ENCODE results near the gene UVRAG.
"Not testable (repeated sequence)": the region's sequence is repeated elsewhere in the genome, so short reads cannot be mapped to it uniquely, and the experiment has no call there.

Gene UVRAG

DNA sequence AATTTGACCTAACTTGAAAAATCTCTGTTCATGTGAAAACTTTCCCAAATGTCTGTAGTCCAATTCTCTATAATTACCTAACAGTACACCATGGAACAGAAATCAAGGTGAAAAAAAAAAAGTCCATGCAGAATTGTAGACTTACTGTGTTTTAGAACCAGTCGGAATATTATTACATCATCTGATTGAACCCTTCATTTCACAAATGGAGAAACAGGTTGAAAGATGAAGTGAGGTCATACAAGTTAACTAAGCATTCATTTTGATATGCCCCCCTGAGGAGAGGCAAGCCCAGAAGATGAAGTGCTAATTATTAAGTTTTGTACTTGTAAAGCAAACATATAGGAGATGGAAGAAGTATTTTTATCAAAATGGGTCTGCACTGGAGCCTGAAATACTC, 211.9 kb downstream of the UVRAG start:
- DNase-seq, result no peak

DNA sequence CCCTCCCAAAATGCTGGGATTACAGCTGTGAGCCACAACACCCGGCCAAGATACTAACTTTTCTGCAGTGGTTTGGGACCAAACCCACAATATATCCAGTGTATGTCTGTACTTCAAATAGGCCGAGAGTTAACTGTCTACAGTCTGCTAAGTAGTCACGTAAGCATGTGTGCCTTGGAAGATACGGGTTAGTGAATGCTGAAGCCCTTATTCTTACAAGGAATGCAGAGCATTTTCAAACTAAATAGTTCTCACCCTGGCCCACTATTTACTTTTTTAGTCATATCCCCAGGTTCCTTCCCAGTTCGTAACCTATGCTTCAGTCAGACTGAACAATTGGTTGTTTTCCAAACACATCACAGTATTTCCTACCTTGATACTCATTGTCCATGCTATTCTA, 215.3 kb downstream of the UVRAG start:
- DNase-seq, result peak; percentile 69

DNA sequence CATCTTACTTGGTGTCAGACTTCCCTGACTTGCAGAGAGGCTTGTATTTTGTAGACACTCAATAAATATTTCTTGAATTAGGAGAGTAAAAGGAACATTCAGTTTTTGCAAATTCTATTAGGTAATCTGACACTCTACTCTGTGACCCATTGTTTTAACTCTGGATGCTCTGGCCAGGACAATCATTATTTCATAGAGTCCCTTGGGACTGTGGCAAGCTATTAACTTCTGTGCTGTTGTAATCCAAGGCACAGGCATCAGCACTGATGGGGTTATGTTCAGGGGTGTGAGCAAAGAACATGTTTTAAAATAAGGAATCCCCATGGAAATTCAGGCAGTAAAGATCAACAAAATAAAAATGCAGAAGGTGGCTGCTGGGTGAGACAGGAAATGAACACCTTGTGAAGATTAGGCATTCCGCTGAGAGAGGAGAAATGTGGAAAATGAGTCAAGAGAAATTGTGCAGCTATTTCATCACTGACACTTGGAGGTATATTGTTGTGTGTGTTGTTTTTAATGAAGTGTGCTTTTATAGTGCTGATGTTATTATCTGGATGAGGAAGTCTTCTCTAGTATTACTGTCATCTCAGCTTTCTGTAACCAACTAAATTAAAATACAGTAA, 216.1 kb downstream of the UVRAG start:
- peak; percentile 49 for DNase-seq

DNA sequence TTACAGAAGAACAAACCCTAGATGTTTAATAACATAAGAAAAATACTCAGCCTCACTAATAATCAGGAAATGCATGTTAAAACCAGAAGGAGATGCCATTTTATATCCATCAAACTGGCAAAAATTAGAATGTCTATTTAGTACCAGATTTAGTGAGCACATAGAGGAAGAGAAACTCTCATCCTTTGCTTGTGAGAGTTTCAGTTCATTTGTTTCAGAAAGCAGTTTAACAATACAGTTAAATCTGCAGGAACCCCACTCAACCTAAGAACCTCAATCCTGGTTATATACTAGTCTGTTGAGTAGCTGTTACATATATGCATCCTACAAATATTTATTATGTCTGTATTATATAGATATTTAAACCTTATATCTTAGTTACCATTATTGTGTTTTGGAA, 218.7 kb downstream of the UVRAG start:
- no peak for DNase-seq

DNA sequence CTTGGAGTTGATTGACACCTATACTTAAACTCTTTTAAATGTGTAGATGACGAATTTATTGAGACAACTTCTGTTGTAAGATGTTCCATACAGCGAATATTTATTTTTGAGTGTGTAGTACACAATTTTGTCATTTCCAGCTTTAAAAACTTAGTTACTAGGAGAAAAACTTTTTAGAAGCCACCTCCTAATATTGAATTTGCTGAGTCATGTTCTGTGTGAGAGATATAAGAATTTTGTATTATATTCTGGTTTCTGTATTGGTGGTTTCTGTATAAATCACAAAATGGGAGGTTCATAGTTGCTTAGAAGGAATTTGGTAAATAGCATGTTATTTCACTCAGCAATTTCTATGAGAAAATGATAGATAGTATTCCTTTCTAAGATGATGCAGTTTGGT, 220.0 kb downstream of the UVRAG start:
- peak; percentile 14 for DNase-seq

DNA sequence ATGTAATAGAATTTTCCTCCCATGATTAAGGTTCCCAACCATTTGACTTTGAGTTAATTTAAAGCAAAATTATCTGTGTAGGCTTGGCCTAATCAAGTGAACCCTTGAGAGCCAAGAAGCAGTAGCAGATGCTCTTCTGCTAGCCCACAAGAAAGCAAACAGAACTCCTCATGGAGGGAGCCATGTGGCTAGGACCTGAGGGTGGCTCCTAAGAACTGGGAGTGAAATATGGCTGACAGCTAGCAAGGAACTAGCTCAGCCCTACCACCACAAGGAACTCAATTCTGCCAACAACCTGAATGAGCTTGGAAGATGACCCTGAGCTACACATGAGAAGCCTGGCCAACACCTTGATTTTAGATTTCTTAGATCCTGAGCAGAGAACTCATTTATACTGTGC, 223.6 kb downstream of the UVRAG start:
- no peak for DNase-seq

DNA sequence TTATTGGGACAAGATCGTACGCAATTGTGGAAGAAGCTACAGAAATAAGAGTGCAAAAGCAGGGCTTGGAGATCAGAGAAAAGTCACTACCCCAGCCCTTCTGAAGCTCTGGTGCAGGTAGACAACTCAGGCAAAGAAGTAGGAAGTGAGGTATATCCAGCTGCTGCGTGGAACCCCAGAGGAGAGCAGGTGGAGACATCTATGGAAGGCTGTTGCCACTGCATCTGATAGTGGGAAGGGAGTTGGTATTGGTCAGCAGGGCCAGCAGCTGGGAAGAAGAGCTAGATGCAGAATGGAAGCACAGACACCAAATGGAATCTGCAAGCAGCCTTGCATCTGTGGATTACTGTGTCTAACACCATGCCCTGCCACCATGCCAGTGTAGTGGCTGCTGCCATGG, 226.2 kb downstream of the UVRAG start:
- no peak for DNase-seq

DNA sequence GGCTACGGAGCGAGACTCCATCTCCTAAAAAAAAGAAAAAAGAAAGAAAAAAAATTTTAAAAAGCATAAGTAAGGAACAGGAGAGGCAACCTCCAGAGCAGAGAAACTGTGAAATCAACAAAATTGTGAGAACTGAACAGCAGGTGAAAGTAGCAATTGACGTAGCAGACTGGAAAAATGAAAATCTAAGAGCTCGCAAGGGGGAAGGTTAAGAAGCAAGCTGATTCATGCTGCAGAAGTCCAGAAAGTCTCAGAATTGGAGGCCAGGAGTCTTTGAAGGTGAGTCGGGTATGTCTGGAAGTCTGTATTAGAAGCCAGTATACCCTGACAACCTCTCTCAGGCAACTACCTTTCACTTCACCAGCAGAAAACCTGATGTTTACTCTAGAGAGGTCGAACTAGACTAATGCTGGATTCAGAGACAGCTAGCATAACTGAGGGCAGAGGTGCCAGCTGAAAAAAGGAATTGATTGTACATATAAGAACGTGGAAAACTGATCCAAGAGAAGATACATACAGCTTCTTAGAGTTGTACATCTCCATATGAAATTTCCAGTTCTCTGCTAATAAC, 229.8 kb downstream of the UVRAG start:
- no peak for DNase-seq

DNA sequence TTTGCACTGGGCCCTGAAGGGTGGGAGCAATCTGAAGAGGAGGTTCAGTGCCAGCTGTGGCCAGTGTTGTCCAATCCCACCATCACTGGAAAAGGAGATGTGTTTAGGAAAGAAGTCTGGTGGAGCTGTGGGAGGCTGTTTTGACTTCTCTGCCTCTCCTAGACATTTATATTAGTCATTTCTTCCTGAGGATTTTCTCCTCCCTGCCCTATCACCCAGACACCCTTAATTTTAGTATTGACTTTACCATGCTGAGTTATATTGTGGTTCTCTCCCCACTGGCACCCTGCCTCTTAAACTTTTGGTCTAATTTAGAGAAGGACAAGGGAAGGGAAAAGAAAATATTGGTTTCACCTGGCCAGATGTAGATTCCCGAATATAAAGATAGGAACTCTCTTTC, 232.2 kb downstream of the UVRAG start:
- peak; percentile 32 for DNase-seq

DNA sequence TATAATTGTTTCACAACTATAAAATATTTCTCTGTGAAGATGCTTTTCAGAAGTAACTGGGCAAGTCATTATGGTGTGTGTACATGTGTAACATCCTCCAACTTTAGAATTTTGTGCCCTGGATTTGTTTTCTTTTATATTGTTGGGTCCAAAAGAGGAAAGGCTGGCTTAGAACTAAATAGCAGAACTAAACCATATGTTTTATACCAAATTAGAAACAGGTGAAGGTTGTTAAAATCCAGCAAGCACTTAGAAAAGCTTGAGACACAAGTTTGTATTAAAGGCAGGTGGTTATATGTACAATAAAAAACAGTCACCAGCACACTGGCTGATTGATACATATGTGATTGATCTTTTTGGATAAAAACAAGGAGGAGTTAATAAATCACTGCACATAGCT, 232.8 kb downstream of the UVRAG start:
- DNase-seq, result no peak

DNA sequence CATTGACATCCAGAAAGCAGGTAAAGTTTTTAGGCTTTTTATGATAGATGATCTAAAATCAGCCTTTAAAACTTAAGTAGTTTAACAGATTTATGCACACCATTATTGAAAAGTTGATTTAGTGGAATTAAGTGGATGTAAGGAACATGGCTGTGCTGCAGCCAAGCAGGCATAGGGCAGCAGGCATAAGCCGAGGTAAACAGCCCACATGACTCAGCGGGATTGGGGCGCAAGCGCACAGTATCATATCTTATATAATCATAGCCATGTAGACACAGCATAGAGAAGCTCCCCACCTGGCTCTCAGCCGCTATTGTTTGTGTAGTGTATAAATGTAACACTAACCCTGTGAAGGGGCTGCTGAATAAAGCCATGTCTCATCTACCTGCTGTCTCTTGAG, 233.8 kb downstream of the UVRAG start:
- no peak for DNase-seq

DNA sequence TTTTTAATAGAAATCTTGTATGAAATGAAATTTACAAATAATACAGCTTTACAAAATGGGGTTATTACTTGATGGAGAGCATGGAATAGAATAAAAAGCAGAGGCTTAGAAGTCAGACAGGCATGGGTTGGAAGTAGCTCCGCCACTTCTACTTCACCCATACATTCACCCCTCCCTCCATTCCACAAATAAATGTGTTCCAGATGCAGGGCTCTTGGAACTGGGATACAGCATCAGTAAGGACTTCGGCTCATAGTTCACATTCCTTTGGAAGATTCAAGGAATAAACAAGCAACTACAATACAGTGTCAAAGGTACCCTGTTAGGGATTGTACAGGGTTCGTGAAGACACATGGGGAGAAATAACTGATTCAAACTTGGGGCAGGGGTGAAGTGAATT, 234.5 kb downstream of the UVRAG start:
- DNase-seq, result peak; percentile 77

DNA sequence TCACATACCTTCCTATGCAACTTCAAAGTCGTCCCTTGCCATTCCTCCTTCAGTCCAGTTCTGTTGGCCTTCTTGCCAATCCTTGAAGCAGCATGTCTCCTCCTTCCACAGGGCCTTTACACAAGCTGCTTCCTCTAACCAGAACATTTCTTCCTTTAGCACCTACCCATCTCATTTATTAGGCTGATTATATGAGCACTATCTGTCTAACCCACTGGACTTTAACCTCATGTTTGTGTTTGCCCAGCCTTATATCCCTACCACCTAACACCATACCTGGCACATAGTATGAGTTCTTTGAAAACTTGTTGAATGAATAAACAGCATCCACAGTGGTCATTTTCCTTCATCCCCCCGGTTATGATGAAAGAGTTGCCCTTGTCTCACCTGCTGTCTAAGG, 236.9 kb downstream of the UVRAG start:
- no peak for DNase-seq

DNA sequence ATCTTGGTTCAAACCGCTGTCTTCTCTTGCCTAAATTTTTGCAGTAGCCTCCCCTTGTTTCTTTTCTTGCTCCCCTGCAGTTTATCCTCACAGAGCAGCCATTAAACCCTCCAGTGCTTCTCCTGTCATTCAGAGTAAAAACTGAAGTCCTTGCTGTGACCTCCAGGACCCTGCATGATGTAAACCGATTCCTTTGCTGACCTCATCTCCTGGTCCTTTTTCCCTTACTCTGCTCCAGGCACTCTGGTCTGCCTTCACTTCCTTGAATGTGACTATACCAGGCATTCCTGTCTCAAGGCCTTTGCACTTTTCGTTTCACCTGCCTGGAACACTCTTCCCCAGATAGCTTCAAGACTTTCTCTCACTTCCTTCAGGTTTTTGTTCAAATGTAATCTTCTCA, 239.3 kb downstream of the UVRAG start:
- DNase-seq, result no peak

DNA sequence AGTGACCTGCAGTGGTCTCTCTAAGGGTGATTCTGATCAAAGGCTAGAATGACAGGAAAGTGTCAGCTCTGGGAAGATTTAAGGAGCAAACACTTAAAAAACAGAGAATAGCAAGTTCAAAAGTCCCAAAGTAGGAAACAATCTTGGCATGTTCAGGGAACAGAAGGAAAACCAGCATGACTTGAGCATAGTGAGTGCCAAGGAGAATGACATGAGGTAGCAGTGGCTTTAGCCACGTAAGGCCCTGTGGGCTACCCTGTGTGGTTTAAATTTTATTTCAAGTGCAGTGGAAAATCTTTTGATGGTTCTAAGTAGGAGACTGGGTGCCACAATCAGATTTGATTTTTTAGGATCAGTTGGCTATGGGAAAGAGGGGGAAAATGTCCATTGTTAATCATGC, 241.9 kb downstream of the UVRAG start:
- no peak for DNase-seq

DNA sequence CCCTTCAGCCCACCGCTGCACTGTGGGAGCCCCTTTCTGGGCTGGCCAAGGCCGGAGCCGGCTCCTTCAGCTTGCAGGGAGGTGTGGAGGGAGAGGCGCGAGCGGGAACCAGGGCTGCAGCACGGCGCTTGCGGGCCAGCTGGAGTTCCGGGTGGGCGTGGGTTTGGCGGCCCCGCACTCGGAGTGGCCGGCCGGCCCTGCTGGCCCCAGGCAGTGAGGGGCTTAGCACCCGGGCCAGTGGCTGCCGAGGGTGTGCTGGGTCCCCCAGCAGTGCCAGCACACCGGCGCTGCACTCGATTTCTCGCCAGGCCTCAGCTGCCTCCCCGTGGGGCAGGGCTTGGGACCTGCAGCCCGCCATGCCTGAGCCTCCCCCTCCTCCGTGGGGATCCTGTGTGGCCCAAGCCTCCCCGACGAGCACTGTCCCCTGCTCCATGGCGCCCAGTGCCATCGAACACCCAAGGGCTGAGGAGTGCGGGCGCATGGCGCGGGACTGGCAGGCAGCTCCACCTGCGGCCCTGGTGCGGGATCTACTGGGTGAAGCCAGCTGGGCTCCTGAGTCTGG, 245.5 kb downstream of the UVRAG start:
- not testable (repeated sequence) for DNase-seq

DNA sequence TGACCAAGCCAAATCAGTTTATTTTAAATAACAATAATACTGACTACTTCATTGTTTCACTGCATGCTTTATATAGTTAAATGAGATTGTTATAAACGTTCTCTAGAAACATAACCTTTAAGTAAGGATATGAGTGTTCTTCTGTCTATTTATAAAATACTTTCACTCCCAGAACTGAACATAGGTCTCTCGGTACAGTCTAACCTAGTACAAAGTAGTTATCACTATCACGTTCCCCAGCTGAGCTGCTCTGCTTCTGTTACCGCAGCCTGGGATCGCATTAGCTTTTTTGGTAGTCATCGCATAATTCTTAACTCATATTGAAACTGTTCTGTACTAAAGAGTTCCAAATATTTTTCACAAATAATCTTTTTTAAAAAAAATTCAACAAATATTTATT, 247.7 kb downstream of the UVRAG start:
- DNase-seq, result no peak

DNA sequence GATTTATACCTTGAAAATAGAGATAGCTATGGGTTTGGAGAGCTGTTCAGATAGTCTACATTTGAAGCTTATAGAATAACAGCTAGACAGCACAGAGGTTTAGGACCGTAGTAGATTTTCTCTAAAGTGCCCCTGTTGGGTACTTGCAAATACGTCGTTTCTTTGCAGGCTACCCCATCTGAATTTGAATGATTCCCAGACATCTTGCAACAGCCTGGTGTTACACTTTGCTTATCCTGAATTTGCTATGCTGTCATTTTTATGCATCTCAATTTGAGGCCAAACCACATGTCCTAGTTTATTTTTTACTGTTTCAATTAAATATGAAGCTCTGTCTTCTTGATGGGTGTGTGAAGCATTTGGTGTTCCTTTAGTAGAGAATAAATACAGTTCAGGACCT, 249.2 kb downstream of the UVRAG start:
- no peak for DNase-seq

DNA sequence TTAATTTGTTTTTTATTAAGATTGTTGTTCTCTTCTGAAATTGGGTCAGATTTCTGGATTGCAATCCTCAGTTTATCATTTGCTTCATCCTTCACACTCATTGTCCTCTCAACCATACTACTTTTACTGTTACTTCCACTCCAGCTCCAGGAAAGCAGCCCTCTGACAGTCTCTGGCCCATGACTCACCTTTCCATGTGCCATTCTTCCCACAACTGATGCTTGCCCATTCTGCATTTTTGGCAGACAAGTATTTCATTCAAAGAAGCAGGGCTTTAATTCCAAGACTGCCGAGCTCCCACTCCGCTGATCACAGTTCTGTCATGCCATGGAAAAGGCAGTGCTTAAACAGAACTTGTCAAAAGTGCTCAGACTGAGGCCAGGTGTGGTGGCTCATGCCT, 252.1 kb downstream of the UVRAG start:
- DNase-seq, result peak; percentile 3

DNA sequence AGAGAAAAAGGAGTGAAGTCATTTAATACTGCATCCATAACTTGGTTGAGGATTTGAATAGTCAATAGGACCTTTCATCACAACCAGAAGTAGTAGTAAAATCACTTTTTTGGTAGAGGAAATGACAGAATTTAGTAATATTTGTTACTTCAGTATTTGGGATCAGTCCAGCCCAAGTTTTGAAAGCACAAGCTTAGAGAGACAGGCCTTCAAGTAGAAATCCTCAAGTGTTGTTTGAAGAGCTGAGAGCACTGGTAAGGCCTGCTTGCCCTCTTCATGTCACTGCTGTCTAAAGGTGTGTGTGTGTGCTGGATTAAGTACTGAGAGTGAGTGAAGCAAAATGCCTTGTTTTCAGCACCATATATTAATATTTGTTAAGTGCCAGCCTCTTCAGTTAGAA, 254.0 kb downstream of the UVRAG start:
- no peak for DNase-seq

DNA sequence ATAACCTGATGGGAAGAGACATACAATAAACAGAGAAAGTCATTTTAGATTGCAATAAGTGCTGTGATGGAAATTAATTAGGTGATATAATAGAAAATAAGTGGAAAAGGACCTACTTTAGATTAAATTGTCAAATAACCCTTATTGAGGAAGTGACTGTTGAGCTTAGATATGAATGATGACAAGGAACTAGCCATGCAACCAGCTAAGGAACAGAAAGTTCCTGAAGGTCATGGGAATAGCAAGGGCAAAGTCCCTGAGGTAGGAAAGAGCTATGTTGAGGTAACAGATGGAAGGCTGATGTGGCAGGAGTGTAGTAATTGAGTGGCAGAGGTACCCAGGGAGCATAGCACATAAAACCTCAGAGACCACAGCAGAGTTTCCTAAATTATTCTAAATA, 256.1 kb downstream of the UVRAG start:
- DNase-seq, result no peak

DNA sequence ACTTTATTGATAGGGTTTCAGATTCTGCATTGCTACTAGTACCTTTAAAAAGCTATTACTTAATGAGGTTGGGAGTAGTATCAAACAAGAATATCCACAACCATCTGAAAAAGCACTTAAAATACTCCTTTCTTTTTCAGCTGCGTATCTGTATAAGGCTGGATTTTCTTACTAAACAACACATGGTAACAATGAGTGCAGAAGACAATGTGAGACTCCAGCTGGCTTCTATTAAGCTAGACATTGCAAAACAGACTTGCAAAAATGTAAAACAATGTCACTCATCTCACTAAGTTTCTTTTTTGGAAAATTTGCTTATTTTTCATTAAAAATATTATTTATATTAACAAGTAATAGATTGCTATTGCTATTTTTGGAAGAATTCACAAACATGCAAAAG, 258.7 kb downstream of the UVRAG start:
- peak; percentile 72 for DNase-seq

DNA sequence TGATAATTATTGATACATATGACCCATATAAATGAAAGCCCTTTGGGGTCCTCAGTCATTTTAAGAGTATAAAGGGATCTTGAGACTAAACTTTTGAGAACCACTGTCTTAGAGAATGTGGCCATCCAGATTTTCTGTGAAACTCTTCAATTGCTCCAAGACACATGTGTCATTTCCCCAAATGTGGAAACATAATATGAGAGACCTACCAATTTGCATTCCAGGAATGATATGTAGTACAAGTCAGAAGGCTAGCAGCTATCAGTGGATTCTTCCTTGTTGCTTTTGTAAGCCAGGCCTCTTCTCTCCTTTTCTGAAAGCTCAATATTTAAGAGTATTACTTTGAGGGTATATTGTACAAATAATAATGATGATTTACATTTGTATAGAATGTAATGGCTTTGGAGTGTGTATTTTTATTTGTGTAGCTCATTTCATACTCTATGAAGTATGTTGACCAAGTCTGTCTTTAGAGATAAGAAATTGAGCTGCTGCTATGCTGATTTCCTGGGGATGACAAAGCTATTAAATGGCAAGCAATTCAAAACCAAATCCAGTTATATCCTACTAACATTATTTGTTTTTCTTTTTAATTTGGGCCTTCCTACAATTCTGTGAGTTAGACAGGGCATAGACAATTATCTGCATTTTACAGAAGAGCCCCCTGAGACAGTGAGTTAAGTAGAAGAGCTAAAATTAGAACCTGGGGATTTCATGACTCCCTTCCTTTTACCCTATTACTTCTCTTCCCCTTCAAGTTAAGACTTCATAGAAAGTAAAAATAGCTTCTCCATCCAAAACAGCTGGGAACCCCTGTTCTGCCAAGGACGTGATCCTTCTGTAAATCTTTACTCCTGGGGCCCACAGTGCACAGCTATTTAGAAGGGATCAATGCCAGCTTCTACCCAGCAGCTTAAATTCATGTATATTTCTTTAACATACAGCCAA, 259.4 kb downstream of the UVRAG start:
- peak; percentile 78 for DNase-seq

DNA sequence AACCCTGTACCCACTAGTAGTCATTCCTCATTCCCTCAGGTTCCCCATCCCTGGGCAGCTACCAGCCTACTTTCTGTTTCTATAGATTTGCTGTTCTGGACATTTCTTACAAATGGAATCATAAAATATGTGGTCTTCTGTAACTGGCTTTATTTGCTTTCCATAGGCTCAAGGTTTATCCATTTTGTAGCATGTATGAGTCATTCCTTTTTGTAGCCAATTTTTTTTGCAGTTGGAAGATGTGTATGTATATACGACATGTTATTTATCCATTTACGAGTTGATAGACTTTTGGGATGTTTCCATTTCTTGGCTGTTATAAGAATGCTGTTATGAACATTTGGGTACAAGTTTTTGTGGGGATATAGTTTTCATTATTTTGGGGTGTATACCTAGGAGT, 260.7 kb downstream of the UVRAG start:
- DNase-seq, result peak; percentile 49

Data from fibroblast of skin of scalp (primary cell).